ENCODE data around the gene MSANTD1. TPM values are rescaled to one million over a fixed set of nuclear protein-coding genes. Genes with fewer than 3 reads are reported as not detected.
A peak's percentile ranks its signal among the peaks of the same experiment; 100 is the strongest.

The MSANTD1 gene
- polyA plus RNA-seq, 1 of the 3 experiments (the other 2 are of a cell fraction): 0.15 TPM

- TF ChIP-seq, protein P1, sequence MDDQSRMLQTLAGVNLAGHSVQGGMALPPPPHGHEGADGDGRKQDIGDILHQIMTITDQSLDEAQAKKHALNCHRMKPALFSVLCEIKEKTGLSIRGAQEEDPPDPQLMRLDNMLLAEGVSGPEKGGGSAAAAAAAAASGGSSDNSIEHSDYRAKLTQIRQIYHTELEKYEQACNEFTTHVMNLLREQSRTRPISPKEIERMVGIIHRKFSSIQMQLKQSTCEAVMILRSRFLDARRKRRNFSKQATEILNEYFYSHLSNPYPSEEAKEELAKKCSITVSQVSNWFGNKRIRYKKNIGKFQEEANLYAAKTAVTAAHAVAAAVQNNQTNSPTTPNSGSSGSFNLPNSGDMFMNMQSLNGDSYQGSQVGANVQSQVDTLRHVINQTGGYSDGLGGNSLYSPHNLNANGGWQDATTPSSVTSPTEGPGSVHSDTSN (IDR thresholded peaks at IDR 0.05): no peak
These were observed 42.5 kb downstream of the MSANTD1 start (continued) for GRCh38 chr4:3291411-3291968.

DNA sequence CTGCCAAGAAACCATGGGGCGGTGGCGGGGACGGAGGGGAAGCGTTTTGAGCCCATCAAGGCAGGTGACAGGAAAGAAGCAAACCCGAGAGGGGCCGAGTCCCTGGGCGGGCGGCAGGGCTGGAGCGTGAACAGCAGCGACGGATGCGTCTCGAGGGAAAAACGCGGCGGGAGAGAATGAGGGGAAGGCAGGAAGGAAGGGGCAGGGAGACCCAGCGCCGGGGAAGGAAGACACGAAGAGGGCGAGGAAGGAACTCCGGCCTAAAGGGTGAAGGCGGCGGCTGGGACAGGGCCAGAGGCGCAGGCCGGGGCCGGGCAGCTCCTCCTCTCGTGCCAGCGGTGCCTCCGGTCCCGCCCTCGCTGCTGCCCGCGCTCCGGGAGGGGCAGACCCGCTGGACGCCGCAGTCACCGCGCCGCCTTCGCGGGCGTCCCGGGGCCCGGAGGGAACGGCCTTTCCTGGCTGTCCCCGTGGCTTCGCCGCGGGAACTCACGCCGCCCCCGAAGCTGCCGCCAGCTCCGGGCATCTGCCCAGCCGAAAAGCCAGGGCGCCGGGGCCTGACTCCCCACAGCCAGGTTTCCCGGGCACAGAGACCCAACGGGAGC is 43.1 kb downstream of the MSANTD1 start:
- 2% methylated on average over 33 of the region's 60 CpGs for WGBS (ENCODE audit: low lambda C conversion rate)
- CTCF ChIA-PET: interaction anchor here (1.0 to 1.5 kb wide), 2 partner anchors 54 to 174 kb away, joined by 3 read pairs; no protein-coding TSS in a partner anchor

DNA sequence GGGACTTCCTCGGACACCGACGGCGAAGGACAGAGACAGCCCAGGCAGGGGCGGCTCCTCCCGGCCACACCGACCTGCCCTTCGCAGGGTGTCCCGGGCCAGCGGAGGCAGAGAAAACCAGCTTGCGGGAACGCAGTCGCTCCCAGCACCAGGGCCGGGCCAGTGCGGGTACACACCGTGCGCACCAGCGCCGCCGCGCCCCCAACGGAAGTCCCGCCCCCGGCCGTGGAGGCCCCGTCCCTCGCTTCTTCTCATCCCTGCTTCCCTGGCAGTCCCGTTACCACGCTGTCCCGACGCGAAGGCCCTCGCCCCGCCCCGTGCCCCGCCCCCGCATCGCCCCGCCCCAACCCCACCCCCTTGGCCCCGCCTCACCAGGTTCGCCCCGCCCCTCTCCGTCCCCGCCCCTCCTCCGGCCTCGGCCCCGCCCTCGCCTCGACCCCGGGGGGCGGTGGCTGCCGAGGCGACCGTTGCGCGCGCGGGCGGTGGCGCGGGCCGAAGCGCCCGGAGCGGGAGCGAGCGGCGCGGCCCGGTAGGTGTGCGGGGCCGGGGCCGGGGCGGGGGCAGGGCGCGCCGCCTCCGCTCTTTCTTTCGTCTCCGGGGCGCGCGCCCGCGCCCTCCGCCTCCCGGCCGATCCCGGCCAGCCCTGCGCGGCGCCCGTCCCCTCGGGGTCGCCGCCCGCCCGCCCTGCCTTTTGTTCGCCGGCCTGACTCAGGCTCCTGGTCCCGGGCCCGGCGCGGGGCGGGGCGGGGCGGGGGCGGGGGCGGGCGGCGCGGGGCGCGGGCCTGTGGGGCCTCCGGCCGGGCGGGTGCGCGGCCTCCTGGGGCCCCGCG is 43.8 kb downstream of the MSANTD1 start, which contains the start of gene RGS12:
Gene RGS12, plus strand, starts transcription at position 451 of the 830 bp plus-strand sequence. CDS start 23,150 bp downstream, outside the sequence.
- peaks cover 0 to 5% of the 10 kb centered on the region in 2 experiments for H3K36me3 ChIP-seq (replicated peaks in 1 of 2; ENCODE audit: control insufficient read depth in 1 of 2, insufficient read depth in 2 of 2, low read length in 1 of 2)
- H3K79me2 ChIP-seq (ENCODE audit: insufficient read depth): peaks cover 46% of the 10 kb centered on the region
- POLR2A ChIA-PET: interaction anchor here (0.9 to 1.6 kb wide), 2 partner anchors 17 to 100 kb away, joined by 3 to 5 read pairs; no protein-coding TSS in a partner anchor
- H3K4me3 ChIP-seq (ENCODE audit: low read depth in 2 of 2, low read length in 1 of 2): peak within 1 kb of the TSS; percentile 77 to 90
- peak within 1 kb of the TSS; percentile 97 for H2AFZ ChIP-seq (ENCODE audit: low read depth)
- H3K4me1 ChIP-seq (ENCODE audit: control insufficient read depth in 1 of 2, insufficient read depth in 2 of 2, low read depth in 1 of 2, low read length in 1 of 2): peaks cover 7 to 22% of the 10 kb centered on the region in 2 experiments; a peak in 2 of 4 replicates
- no peaks in the 10 kb centered on the region for H3F3A ChIP-seq (replicated peaks; ENCODE audit: insufficient read depth)
- CTCF ChIA-PET: interaction anchor here (1.5 kb wide), 1 partner anchor 54 kb away, joined by 3 read pairs; no protein-coding TSS in a partner anchor
- peaks cover 5% of the 10 kb centered on the region; the same call in 1 of the 2 replicates for H4K20me1 ChIP-seq (ENCODE audit: insufficient read depth)
- peak; percentile 99 for DNase-seq
- H3K4me2 ChIP-seq: peak within 1 kb of the TSS; percentile 100
- WGBS (ENCODE audit: low lambda C conversion rate): 0% methylated on average over 2 of the region's 121 CpGs
- H3K27me3 ChIP-seq (ENCODE audit: insufficient read depth): no peaks in the 10 kb centered on the region
- peak within 1 kb of the TSS; percentile 80 to 88 for H3K27ac ChIP-seq (ENCODE audit: low read depth in 2 of 2, low read length in 1 of 2)
- no peaks in the 10 kb centered on the region for H3K9me3 ChIP-seq
- no peaks in the 10 kb centered on the region for H3K9me2 ChIP-seq
- H3K9ac ChIP-seq: peak within 1 kb of the TSS; percentile 97
- TF ChIP-seq TCF12 (IDR thresholded peaks at IDR 0.05) (no peak), FOXM1 (IDR thresholded peaks at IDR 0.05; ENCODE audit: low read depth) (no peak), JUND (IDR thresholded peaks at IDR 0.05) (no peak), RXRA (IDR thresholded peaks at IDR 0.05; ENCODE audit: borderline replicate concordance, low read depth) (no peak), EP300 (IDR thresholded peaks at IDR 0.05; ENCODE audit: borderline replicate concordance in 1 of 2, low read depth in 1 of 2, low read length in 1 of 2) (no peak), ELF1 (IDR thresholded peaks at IDR 0.05) (no peak), SMC3 (IDR thresholded peaks at IDR 0.05; ENCODE audit: low read depth, low read length) (no peak), MXI1 (IDR thresholded peaks at IDR 0.05; ENCODE audit: low read depth, low read length) (peak; percentile 86), FOXJ3 (CRISPR knock-in tag; IDR thresholded peaks at IDR 0.05) (no peak), POLR2AphosphoS5 (IDR thresholded peaks at IDR 0.05; ENCODE audit: low read depth, low read length) (peak; percentile 48)
- TF ChIP-seq, protein P2, sequence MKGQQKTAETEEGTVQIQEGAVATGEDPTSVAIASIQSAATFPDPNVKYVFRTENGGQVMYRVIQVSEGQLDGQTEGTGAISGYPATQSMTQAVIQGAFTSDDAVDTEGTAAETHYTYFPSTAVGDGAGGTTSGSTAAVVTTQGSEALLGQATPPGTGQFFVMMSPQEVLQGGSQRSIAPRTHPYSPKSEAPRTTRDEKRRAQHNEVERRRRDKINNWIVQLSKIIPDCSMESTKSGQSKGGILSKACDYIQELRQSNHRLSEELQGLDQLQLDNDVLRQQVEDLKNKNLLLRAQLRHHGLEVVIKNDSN (IDR thresholded peaks at IDR 0.05; ENCODE audit: borderline replicate concordance, low read depth): no peak
- TF ChIP-seq, protein P3, sequence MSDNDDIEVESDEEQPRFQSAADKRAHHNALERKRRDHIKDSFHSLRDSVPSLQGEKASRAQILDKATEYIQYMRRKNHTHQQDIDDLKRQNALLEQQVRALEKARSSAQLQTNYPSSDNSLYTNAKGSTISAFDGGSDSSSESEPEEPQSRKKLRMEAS (IDR thresholded peaks at IDR 0.05; ENCODE audit: low read depth): peak; percentile 80; the same call in 1 of the 2 replicates

More for the DNA sequence above, 43.1 kb downstream of the MSANTD1 start:
- Histone ChIP-seq H3K9ac (peak overlapping the region; percentile 85), H3F3A (replicated peaks; ENCODE audit: insufficient read depth) (no peaks in the 10 kb centered on the region), H3K36me3 (replicated peaks in 1 of 2; ENCODE audit: control insufficient read depth in 1 of 2, insufficient read depth in 2 of 2, low read length in 1 of 2) (peaks cover 0 to 5% of the 10 kb centered on the region in 2 experiments), H3K27ac (ENCODE audit: low read depth in 2 of 2, low read length in 1 of 2) (peak overlapping the region; percentile 80 to 88), H3K4me1 (ENCODE audit: control insufficient read depth in 1 of 2, insufficient read depth in 2 of 2, low read depth in 1 of 2, low read length in 1 of 2) (peaks cover 7 to 22% of the 10 kb centered on the region in 2 experiments; a peak in 2 of 4 replicates), H3K9me3 (no peaks in the 10 kb centered on the region), H4K20me1 (ENCODE audit: insufficient read depth) (peaks cover 5% of the 10 kb centered on the region; the same call in 1 of the 2 replicates), H3K9me2 (no peaks in the 10 kb centered on the region), H3K79me2 (ENCODE audit: insufficient read depth) (peaks cover 39% of the 10 kb centered on the region), H3K4me3 (ENCODE audit: low read depth in 2 of 2, low read length in 1 of 2) (peak overlapping the region; percentile 76 to 90), H2AFZ (ENCODE audit: low read depth) (peak overlapping the region; percentile 97), H3K4me2 (peak overlapping the region; percentile 100), H3K27me3 (ENCODE audit: insufficient read depth) (no peaks in the 10 kb centered on the region)
- POLR2A ChIA-PET: interaction anchor here (0.9 kb wide), 1 partner anchor 99 kb away, joined by 3 read pairs; no protein-coding TSS in a partner anchor
- peak; percentile 84 for DNase-seq
- no peak; the same call in 1 of the 2 replicates for TF ChIP-seq MXI1 (IDR thresholded peaks at IDR 0.05; ENCODE audit: low read depth, low read length)
- TF ChIP-seq EP300 (IDR thresholded peaks at IDR 0.05; ENCODE audit: borderline replicate concordance in 1 of 2, low read depth in 1 of 2, low read length in 1 of 2): no peak
- no peak for TF ChIP-seq EZH2phosphoT487 (IDR thresholded peaks at IDR 0.05; ENCODE audit: borderline replicate concordance, low read depth)
- no peak for TF ChIP-seq RAD21 (IDR thresholded peaks at IDR 0.05; ENCODE audit: low read length)
- no peak for TF ChIP-seq SMC3 (IDR thresholded peaks at IDR 0.05; ENCODE audit: low read depth, low read length)
- no peak for TF ChIP-seq FOXM1 (IDR thresholded peaks at IDR 0.05; ENCODE audit: low read depth)
- 0 out of 2 replicates have a peak, but pooled peaks have one; percentile 34 for TF ChIP-seq NFIC (IDR thresholded peaks at IDR 0.05; ENCODE audit: borderline replicate concordance)
- TF ChIP-seq, protein P3 (IDR thresholded peaks at IDR 0.05; ENCODE audit: low read depth): 0 out of 2 replicates have a peak, but pooled peaks have one; percentile 21
- TF ChIP-seq, protein P2 (IDR thresholded peaks at IDR 0.05; ENCODE audit: borderline replicate concordance, low read depth): no peak
- no peak for TF ChIP-seq YY1 (IDR thresholded peaks at IDR 0.05; ENCODE audit: low read depth)
